ENCODE results near the gene RNF44. TPM values are rescaled to one million over a fixed set of nuclear protein-coding genes. Genes with fewer than 3 reads are reported as not detected.
"Not testable (repeated sequence)": the region's sequence is repeated elsewhere in the genome, so short reads cannot be mapped to it uniquely, and the experiment has no call there.

Gene RNF44
- polyA plus RNA-seq, 3 donors from 2014 or later: 1.2 to 9.8 (median 2.0) TPM

- Mint-ChIP-seq H3K9me3 (no peaks in the 10 kb centered on the region), H3K4me1 (no peaks in the 10 kb centered on the region), H3K27me3 (ENCODE audit: low read depth in 3 of 3) (peaks cover 7 to 12% (median 9%) of the 10 kb centered on the region in 3 donors), H3K27ac (no peak overlapping the region), H3K36me3 (no peaks in the 10 kb centered on the region), H3K4me3 (no peak overlapping the region)
- DNase-seq: no peak
Observed at GRCh38 chr5:176565760-176566288, 28.6 kb upstream of the RNF44 start.

GRCh38 chr5:176564002-176564401, 26.8 kb upstream of the RNF44 start:
- Mint-ChIP-seq H3K27me3 (ENCODE audit: low read depth in 3 of 3) (peaks cover 7 to 20% (median 11%) of the 10 kb centered on the region in 3 donors), H3K36me3 (no peaks in the 10 kb centered on the region), H3K27ac (no peak overlapping the region), H3K4me1 (peaks cover 5 to 8% of the 10 kb centered on the region in 2 donors), H3K4me3 (no peak overlapping the region), H3K9me3 (no peaks in the 10 kb centered on the region)
- no peak for DNase-seq

- Mint-ChIP-seq H3K27me3 (ENCODE audit: low read depth in 3 of 3) (peaks cover 7 to 22% (median 11%) of the 10 kb centered on the region in 3 donors), H3K4me3 (no peak overlapping the region), H3K4me1 (peaks cover 5 to 8% of the 10 kb centered on the region in 2 donors), H3K9me3 (no peaks in the 10 kb centered on the region), H3K27ac (peak overlapping the region in 1 of 6 donors; percentile 7), H3K36me3 (no peaks in the 10 kb centered on the region)
- no peak for DNase-seq
Observed at GRCh38 chr5:176562189-176562588, 25.0 kb upstream of the RNF44 start.

GRCh38 chr5:176561259-176561658, 24.1 kb upstream of the RNF44 start:
- Mint-ChIP-seq H3K4me3 (no peak overlapping the region), H3K27me3 (ENCODE audit: low read depth in 3 of 3) (peaks cover 5 to 19% (median 12%) of the 10 kb centered on the region in 3 donors), H3K9me3 (no peaks in the 10 kb centered on the region), H3K4me1 (peaks cover 5 to 8% of the 10 kb centered on the region in 2 donors), H3K27ac (no peak overlapping the region), H3K36me3 (no peaks in the 10 kb centered on the region)
- no peak for DNase-seq

DNA sequence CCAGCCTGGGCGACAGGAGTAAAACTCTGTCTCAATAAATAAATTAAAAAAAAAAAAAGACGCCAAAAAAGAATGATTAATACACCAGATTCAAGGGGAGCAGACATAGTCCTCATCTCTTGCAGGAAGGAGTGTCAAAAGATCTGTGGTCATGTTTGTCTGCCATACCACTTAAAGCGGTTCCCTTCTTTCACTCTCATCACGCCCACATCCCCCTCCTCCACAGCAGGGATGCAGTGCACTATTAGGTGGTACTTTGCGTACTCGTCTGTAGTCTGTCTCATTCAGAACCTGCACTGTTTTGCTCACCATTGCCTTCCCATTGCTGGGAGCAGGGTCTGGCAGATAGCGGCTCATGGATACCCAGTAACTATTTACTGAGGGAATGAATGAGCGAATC, 23.2 kb upstream of the RNF44 start:
- no peak for DNase-seq
- Mint-ChIP-seq H3K4me1 (peaks cover 5 to 8% of the 10 kb centered on the region in 2 donors), H3K9me3 (no peaks in the 10 kb centered on the region), H3K27ac (no peak overlapping the region), H3K27me3 (ENCODE audit: low read depth in 3 of 3) (peaks cover 5 to 16% (median 9%) of the 10 kb centered on the region in 3 donors), H3K4me3 (no peak overlapping the region), H3K36me3 (no peaks in the 10 kb centered on the region)

DNA sequence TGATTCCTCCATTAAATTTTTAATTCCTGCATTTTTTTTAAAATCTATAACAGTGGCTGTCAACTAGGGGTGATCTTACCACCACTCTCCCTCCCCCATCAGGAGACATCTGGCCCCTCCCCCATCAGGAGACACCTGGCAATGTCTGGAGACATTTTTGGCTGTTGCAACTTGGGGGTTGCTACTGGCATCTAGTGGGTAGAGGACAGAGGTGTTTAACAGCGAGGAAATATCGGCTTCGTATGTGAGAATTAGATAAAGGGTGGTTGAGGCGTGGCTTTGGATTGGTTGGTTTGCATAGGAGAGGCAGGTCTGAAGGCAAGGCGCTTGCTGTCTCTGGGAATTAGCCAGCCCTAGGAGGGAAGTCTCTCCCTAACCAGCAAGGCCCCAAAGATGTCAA, 22.5 kb upstream of the RNF44 start:
- H3K9me3 Mint-ChIP-seq: no peaks in the 10 kb centered on the region
- H3K36me3 Mint-ChIP-seq: no peaks in the 10 kb centered on the region
- peak; percentile 27 to 41 (median 39) for DNase-seq
- no peak overlapping the region for H3K4me3 Mint-ChIP-seq
- peak overlapping the region in 2 of 6 donors; percentile 58 to 81 for H3K27ac Mint-ChIP-seq
- peaks cover 8 to 9% of the 10 kb centered on the region in 2 donors for H3K4me1 Mint-ChIP-seq
- peaks cover 7 to 16% (median 9%) of the 10 kb centered on the region in 3 donors for H3K27me3 Mint-ChIP-seq (ENCODE audit: low read depth in 3 of 3)

GRCh38 chr5:176557846-176558245, 20.6 kb upstream of the RNF44 start:
- Mint-ChIP-seq H3K36me3 (no peaks in the 10 kb centered on the region), H3K9me3 (no peaks in the 10 kb centered on the region), H3K27ac (no peak overlapping the region), H3K4me1 (peaks cover 8 to 15% of the 10 kb centered on the region in 2 donors), H3K4me3 (no peak overlapping the region), H3K27me3 (ENCODE audit: low read depth in 3 of 3) (peaks cover 4 to 13% (median 6%) of the 10 kb centered on the region in 3 donors)
- no peak for DNase-seq

DNA sequence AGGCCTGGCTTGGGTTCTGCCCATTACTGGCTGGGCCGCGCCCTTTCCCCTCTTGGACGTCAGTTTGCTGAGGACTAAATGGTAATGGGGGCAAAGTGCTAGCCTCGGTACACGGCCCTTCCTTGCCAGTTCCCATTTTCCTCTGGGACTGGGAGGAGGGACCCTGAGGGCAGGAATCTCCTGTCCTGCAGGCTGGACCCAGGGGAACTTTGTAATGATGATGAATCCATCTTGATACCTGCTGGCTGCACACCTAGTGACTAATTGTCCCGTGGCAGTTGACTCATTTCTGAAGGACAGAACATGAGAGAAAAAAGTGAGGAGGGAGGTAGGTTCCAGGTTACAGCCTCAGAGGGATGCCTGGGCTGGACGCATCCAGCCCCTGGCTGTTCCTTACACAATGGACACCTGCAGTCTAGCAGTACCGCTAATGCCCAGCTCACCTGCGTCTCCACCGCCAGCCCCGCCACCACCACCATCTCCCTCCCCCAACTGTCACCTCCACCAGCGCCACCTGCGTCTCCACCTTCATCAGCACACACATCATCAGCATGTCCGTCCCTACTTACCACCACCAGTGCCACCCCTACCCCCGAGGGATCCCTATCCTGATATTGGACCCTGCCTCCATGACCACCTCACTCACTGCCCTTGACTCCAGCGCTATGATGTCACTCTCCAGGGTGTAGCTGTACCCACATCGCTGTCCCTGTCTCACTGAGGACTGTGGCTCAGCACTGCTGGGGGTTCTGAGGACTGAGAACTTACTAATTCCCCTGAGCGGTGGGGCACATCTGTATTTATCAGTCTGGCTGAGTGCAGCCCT, 16.3 kb upstream of the RNF44 start:
- no peak for DNase-seq
- Mint-ChIP-seq H3K9me3 (no peaks in the 10 kb centered on the region), H3K4me1 (peaks cover 10 to 22% of the 10 kb centered on the region in 2 donors), H3K36me3 (no peaks in the 10 kb centered on the region), H3K4me3 (no peak overlapping the region), H3K27me3 (ENCODE audit: low read depth in 3 of 3) (peaks cover 0 to 4% (median 3%) of the 10 kb centered on the region in 3 donors), H3K27ac (no peak overlapping the region)

DNA sequence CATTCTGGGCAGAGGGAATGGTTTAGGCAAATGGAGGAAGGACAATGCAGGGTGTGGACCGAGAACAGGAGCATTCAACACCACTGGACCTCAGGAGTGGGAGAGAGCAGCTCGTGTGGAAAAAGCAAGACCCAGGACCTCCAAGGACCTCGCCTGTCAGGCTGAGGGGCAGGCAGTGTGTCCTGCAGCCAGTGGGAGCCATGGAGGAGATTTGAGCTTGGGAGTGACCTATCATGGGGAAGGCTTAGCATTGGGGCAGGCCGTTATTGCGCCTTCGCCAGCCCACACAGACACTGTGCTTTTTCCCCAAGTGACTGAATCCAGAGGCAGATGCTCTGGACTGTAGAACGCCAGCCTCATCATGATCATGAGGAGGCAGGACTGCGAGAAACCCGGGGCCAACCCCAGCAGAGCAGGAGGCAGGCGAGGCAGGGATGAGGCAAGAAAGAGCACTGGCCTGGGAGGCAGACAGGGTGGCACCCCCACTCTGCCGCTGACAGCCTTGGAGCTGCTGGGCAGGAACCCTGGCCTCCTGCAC, 15.2 kb upstream of the RNF44 start:
- H3K4me3 Mint-ChIP-seq: no peak overlapping the region
- peaks cover 0 to 4% (median 3%) of the 10 kb centered on the region in 3 donors for H3K27me3 Mint-ChIP-seq (ENCODE audit: low read depth in 3 of 3)
- H3K27ac Mint-ChIP-seq: peak overlapping the region in 1 of 6 donors; percentile 7
- peaks cover 13 to 22% of the 10 kb centered on the region in 2 donors for H3K4me1 Mint-ChIP-seq
- no peaks in the 10 kb centered on the region for H3K9me3 Mint-ChIP-seq
- H3K36me3 Mint-ChIP-seq: no peaks in the 10 kb centered on the region
- no peak for DNase-seq

DNA sequence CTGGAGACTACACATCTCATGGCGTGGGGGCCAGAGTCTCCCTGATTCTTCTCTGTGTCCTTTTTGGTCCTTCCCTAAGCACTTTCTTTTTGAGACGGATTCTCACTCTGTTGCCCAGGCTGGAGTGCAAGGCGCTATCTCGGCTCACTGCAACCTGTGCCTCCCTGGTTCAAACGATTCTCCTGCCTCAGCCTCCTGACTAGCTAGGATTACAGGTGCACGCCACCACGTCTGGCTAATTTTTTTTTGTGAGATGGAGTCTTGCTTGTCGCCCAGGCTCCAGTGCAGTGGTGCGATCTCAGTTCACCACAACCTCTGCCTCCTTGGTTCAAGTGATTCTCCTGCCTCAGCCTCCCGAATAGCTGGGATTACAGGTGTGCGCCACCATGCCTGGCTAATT, 13.7 kb upstream of the RNF44 start:
- Mint-ChIP-seq H3K4me1 (peaks cover 15 to 26% of the 10 kb centered on the region in 2 donors), H3K4me3 (peak overlapping the region in 2 of 5 donors; percentile 24 to 39)
- not testable (repeated sequence) for DNase-seq; H3K27ac Mint-ChIP-seq; H3K9me3 Mint-ChIP-seq; H3K36me3 Mint-ChIP-seq; H3K27me3 Mint-ChIP-seq (ENCODE audit: low read depth in 3 of 3)

GRCh38 chr5:176550275-176550831, 13.2 kb upstream of the RNF44 start:
- Mint-ChIP-seq H3K4me3 (peak overlapping the region in 4 of 5 donors; percentile 24 to 49 (median 34)), H3K27ac (no peak overlapping the region), H3K36me3 (no peaks in the 10 kb centered on the region), H3K9me3 (no peaks in the 10 kb centered on the region), H3K27me3 (ENCODE audit: low read depth in 3 of 3) (peaks cover 0 to 2% (median 2%) of the 10 kb centered on the region in 3 donors), H3K4me1 (peaks cover 19 to 29% of the 10 kb centered on the region in 2 donors)
- no peak for DNase-seq

GRCh38 chr5:176549871-176550270, 12.7 kb upstream of the RNF44 start:
- Mint-ChIP-seq H3K9me3 (no peaks in the 10 kb centered on the region), H3K27me3 (ENCODE audit: low read depth in 3 of 3) (peaks cover 0 to 2% (median 0%) of the 10 kb centered on the region in 3 donors), H3K36me3 (no peaks in the 10 kb centered on the region), H3K4me1 (peaks cover 24 to 33% of the 10 kb centered on the region in 2 donors), H3K4me3 (peak overlapping the region in 1 of 5 donors; percentile 33), H3K27ac (peak overlapping the region in 1 of 6 donors; percentile 40)
- no peak for DNase-seq

GRCh38 chr5:176548967-176549444, 11.8 kb upstream of the RNF44 start, which contains the start of gene CDHR2:
Gene CDHR2 (plus strand): TSS chr5:176549342. CDS start chr5:176565353, 16,011 bp downstream.
- Mint-ChIP-seq H3K36me3 (no peaks in the 10 kb centered on the region), H3K4me1 (peaks cover 32 to 33% of the 10 kb centered on the region in 2 donors), H3K27me3 (ENCODE audit: low read depth in 3 of 3) (peaks cover 0 to 2% (median 0%) of the 10 kb centered on the region in 3 donors), H3K9me3 (no peaks in the 10 kb centered on the region), H3K4me3 (peak within 1 kb of the TSS in 1 of 5 donors; percentile 33), H3K27ac (peak within 1 kb of the TSS in 1 of 6 donors; percentile 40)
- no peak for DNase-seq

Measured in immature natural killer cell (primary cell).